H1 (cell line): ENCODE measurements around the gene KCNC3. TPM values are rescaled to one million over a fixed set of nuclear protein-coding genes. Genes with fewer than 3 reads are reported as not detected.

Source experiments
- ATF2 ChIP-seq: IDR thresholded peaks from 2 replicates; pipeline ENCODE4 v1.6.1; 2012; ENCODE audit warnings: low read length, inconsistent platforms
- CEBPB ChIP-seq: IDR thresholded peaks from 2 replicates; pipeline ENCODE4 v1.6.1; 2012; ENCODE audit warnings: low read depth, low read length
- CHD2 ChIP-seq: IDR thresholded peaks from 2 replicates; pipeline ENCODE4 v1.6.1; 2012; ENCODE audit warnings: low read length, improper control_type of control experiment
- KDM4A ChIP-seq: IDR thresholded peaks from one replicate; pipeline ENCODE4 v1.7.1; 2012; ENCODE audit warnings: low read depth, mild to moderate bottlenecking, moderate library complexity, low read length, inconsistent platforms; ENCODE audit not compliant: severe bottlenecking
- NRF1 ChIP-seq: IDR thresholded peaks from 2 replicates; pipeline ENCODE4 v1.6.1; 2011; ENCODE audit warnings: mild to moderate bottlenecking, low read depth, low read length, improper control_type of control experiment
- PHF8 ChIP-seq: fragments of 200-600 bp; sonication (generic); conservative IDR thresholded peaks from 2 replicates; pipeline ENCODE4 v1.7.1; 2012; ENCODE audit warnings: low read depth, mild to moderate bottlenecking, inconsistent platforms, low read length, moderate library complexity
- POLR2AphosphoS5 ChIP-seq: IDR thresholded peaks from 2 replicates; pipeline ENCODE4 v1.6.1; 2011; ENCODE audit warnings: low read depth, low read length
- SIRT6 ChIP-seq: IDR thresholded peaks from one replicate; pipeline ENCODE4 v1.7.1; 2012; ENCODE audit warnings: low read length, inconsistent platforms
- polyA plus RNA-seq, 7 experiments: library from polyadenylated mRNA; depleted of rRNA in 3 of 7; stranded (reverse) in 5 of 7; unstranded in 2 of 7; fragments of >200 nt in 5 of 7; fragments of 200-250 nt in 2 of 7; gene quantifications; 1 replicate in 5 of 7; 2 replicates in 1 of 7; 4 replicates in 1 of 7; pipeline versions ENCODE4 v1.2.1 to v1.2.3, GENCODE V29; 2011 to 2013; ENCODE audit warnings: missing spikeins in 2 of 7, mixed read lengths in 2 of 7
- total RNA-seq: library from RNA; stranded (reverse); fragmentation: NEBNext Ultra II Directional; extraction: Animal tissue kit (Norgen Biotek cat#: 25700); gene quantifications from 2 replicates; pipeline ENCODE4 v1.2.1, GENCODE V29; 2021
- TF ChIP-seq, protein P1 (sequence below): fragments of 300-600 bp; sonication (generic); IDR thresholded peaks from 2 replicates; pipeline ENCODE4 v1.7.1; 2012; ENCODE audit warnings: low read length, moderate library complexity, mild to moderate bottlenecking, inconsistent platforms; ENCODE audit not compliant: insufficient replicate concordance

Gene KCNC3
- total and polyA plus RNA-seq, 2 of the 8 experiments (the other 6 are each of a cell fraction or from before 2014, with no cell fraction given): 3.9 to 7.2 TPM

- TF ChIP-seq, protein P1, sequence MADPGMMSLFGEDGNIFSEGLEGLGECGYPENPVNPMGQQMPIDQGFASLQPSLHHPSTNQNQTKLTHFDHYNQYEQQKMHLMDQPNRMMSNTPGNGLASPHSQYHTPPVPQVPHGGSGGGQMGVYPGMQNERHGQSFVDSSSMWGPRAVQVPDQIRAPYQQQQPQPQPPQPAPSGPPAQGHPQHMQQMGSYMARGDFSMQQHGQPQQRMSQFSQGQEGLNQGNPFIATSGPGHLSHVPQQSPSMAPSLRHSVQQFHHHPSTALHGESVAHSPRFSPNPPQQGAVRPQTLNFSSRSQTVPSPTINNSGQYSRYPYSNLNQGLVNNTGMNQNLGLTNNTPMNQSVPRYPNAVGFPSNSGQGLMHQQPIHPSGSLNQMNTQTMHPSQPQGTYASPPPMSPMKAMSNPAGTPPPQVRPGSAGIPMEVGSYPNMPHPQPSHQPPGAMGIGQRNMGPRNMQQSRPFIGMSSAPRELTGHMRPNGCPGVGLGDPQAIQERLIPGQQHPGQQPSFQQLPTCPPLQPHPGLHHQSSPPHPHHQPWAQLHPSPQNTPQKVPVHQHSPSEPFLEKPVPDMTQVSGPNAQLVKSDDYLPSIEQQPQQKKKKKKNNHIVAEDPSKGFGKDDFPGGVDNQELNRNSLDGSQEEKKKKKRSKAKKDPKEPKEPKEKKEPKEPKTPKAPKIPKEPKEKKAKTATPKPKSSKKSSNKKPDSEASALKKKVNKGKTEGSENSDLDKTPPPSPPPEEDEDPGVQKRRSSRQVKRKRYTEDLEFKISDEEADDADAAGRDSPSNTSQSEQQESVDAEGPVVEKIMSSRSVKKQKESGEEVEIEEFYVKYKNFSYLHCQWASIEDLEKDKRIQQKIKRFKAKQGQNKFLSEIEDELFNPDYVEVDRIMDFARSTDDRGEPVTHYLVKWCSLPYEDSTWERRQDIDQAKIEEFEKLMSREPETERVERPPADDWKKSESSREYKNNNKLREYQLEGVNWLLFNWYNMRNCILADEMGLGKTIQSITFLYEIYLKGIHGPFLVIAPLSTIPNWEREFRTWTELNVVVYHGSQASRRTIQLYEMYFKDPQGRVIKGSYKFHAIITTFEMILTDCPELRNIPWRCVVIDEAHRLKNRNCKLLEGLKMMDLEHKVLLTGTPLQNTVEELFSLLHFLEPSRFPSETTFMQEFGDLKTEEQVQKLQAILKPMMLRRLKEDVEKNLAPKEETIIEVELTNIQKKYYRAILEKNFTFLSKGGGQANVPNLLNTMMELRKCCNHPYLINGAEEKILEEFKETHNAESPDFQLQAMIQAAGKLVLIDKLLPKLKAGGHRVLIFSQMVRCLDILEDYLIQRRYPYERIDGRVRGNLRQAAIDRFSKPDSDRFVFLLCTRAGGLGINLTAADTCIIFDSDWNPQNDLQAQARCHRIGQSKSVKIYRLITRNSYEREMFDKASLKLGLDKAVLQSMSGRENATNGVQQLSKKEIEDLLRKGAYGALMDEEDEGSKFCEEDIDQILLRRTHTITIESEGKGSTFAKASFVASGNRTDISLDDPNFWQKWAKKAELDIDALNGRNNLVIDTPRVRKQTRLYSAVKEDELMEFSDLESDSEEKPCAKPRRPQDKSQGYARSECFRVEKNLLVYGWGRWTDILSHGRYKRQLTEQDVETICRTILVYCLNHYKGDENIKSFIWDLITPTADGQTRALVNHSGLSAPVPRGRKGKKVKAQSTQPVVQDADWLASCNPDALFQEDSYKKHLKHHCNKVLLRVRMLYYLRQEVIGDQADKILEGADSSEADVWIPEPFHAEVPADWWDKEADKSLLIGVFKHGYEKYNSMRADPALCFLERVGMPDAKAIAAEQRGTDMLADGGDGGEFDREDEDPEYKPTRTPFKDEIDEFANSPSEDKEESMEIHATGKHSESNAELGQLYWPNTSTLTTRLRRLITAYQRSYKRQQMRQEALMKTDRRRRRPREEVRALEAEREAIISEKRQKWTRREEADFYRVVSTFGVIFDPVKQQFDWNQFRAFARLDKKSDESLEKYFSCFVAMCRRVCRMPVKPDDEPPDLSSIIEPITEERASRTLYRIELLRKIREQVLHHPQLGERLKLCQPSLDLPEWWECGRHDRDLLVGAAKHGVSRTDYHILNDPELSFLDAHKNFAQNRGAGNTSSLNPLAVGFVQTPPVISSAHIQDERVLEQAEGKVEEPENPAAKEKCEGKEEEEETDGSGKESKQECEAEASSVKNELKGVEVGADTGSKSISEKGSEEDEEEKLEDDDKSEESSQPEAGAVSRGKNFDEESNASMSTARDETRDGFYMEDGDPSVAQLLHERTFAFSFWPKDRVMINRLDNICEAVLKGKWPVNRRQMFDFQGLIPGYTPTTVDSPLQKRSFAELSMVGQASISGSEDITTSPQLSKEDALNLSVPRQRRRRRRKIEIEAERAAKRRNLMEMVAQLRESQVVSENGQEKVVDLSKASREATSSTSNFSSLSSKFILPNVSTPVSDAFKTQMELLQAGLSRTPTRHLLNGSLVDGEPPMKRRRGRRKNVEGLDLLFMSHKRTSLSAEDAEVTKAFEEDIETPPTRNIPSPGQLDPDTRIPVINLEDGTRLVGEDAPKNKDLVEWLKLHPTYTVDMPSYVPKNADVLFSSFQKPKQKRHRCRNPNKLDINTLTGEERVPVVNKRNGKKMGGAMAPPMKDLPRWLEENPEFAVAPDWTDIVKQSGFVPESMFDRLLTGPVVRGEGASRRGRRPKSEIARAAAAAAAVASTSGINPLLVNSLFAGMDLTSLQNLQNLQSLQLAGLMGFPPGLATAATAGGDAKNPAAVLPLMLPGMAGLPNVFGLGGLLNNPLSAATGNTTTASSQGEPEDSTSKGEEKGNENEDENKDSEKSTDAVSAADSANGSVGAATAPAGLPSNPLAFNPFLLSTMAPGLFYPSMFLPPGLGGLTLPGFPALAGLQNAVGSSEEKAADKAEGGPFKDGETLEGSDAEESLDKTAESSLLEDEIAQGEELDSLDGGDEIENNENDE: no peak
- TF ChIP-seq CEBPB: no peak
- TF ChIP-seq ATF2: no peak
- TF ChIP-seq POLR2AphosphoS5: no peak
- no peak for TF ChIP-seq KDM4A
- TF ChIP-seq SIRT6: no peak
- peak; percentile 86 for TF ChIP-seq CHD2
- TF ChIP-seq PHF8: no peak; the same call in 1 of the 2 replicates
- TF ChIP-seq NRF1: no peak
Observed at GRCh38 chr19:50315773-50316448, 13.3 kb downstream of the KCNC3 start (continued).
